GM23338 (cell line): ENCODE measurements around the gene PYGB. TPM values are rescaled to one million over a fixed set of nuclear protein-coding genes. Genes with fewer than 3 reads are reported as not detected.

Experiments used
- ATAC-seq: fragments of 200-7000 bp; cut with Tn5 transposase; 3 replicates; pipeline ENCODE4 v1.9.1; 2020
- DNase-seq: peaks from one replicate; pipeline ENCODE4 v3.0.0-alpha.2; 2015; ENCODE audit warnings: low spot score
- H2AFZ ChIP-seq: fragments of 200-600 bp; sonication (generic); 2 replicates; pipeline ENCODE4 v1.8.0; 2016; ENCODE audit warnings: antibody characterized with exemption, mild to moderate bottlenecking, moderate library complexity
- H3F3A ChIP-seq: fragments of 200-600 bp; sonication (generic); replicated peaks from 2 replicates; pipeline ENCODE4 v1.8.0; 2017; ENCODE audit warnings: antibody characterized with exemption, mixed run types, low read depth
- H3K27ac ChIP-seq: fragments of 200-600 bp; sonication (generic); 2 replicates; pipeline ENCODE4 v1.6.1; 2016; ENCODE audit warnings: low read depth
- H3K27me3 ChIP-seq: fragments of 200-600 bp; sonication (generic); 2 replicates; pipeline ENCODE4 v1.8.0; 2016; ENCODE audit warnings: mild to moderate bottlenecking, mixed run types, moderate library complexity; ENCODE audit not compliant: insufficient read depth
- H3K36me3 ChIP-seq: fragments of 200-600 bp; sonication (generic); 2 replicates; pipeline ENCODE4 v1.8.0; 2016; ENCODE audit warnings: mild to moderate bottlenecking; ENCODE audit not compliant: insufficient read depth
- H3K4me1 ChIP-seq: fragments of 200-600 bp; sonication (generic); 2 replicates; pipeline ENCODE4 v1.8.0; 2016; ENCODE audit warnings: mild to moderate bottlenecking, moderate library complexity; ENCODE audit not compliant: insufficient read depth
- H3K4me2 ChIP-seq: fragments of 200-600 bp; sonication (generic); 2 replicates; pipeline ENCODE4 v1.7.1; 2017; ENCODE audit warnings: mixed run types
- H3K4me3 ChIP-seq: fragments of 200-600 bp; sonication (generic); 2 replicates; pipeline ENCODE4 v1.6.1; 2016; ENCODE audit warnings: mixed run types
- H3K79me2 ChIP-seq: fragments of 200-600 bp; sonication (generic); replicated peaks from 2 replicates; pipeline ENCODE4 v1.8.0; 2017; ENCODE audit warnings: mild to moderate bottlenecking; ENCODE audit not compliant: insufficient read depth
- H3K9me2 ChIP-seq: fragments of 200-600 bp; sonication (generic); 2 replicates; pipeline ENCODE4 v1.8.0; 2017; ENCODE audit not compliant: insufficient read depth
- H4K20me1 ChIP-seq: fragments of 200-600 bp; sonication (generic); replicated peaks from 2 replicates; pipeline ENCODE4 v1.8.0; 2017; ENCODE audit warnings: mild to moderate bottlenecking; ENCODE audit not compliant: insufficient read depth
- H3K27ac Mint-ChIP-seq: 2 replicates; pipeline ENCODE4 v1.8.0; 2020; ENCODE audit warnings: inconsistent platforms, mild to moderate bottlenecking, moderate library complexity, mixed read lengths
- H3K27me3 Mint-ChIP-seq: 3 replicates; pipeline ENCODE4 v1.8.0; 2022; ENCODE audit warnings: low read depth, mild to moderate bottlenecking, moderate library complexity, mixed read lengths, inconsistent platforms; ENCODE audit not compliant: insufficient read depth, poor library complexity
- H3K36me3 Mint-ChIP-seq: 3 replicates; pipeline ENCODE4 v1.8.0; 2021; ENCODE audit warnings: low read depth, mild to moderate bottlenecking, inconsistent platforms, moderate library complexity, mixed read lengths
- H3K4me1 Mint-ChIP-seq: 3 replicates; pipeline ENCODE4 v1.8.0; 2020; ENCODE audit warnings: mild to moderate bottlenecking, inconsistent platforms, mixed read lengths
- H3K4me3 Mint-ChIP-seq: 3 replicates; pipeline ENCODE4 v1.8.0; 2021; ENCODE audit warnings: moderate library complexity, mild to moderate bottlenecking, inconsistent platforms, mixed read lengths
- H3K9me3 Mint-ChIP-seq: 3 replicates; pipeline ENCODE4 v1.8.0; 2020; ENCODE audit warnings: moderate library complexity, mild to moderate bottlenecking, inconsistent platforms, mixed read lengths
- CREB1 ChIP-seq: fragments of 250-450 bp; sonication (Bioruptor Pico); IDR thresholded peaks from 2 replicates; pipeline ENCODE4 v1.5.0; 2020; ENCODE audit warnings: low read depth, mild to moderate bottlenecking, moderate library complexity
- EZH2 ChIP-seq: fragments of 200-600 bp; sonication (generic); IDR thresholded peaks from one replicate; pipeline ENCODE4 v1.8.0; 2017; ENCODE audit warnings: antibody characterized with exemption, mild to moderate bottlenecking, low read depth; ENCODE audit not compliant: unreplicated experiment
- JUNB ChIP-seq: IDR thresholded peaks from one replicate; pipeline ENCODE4 v1.6.1; 2016; ENCODE audit warnings: antibody characterized with exemption; ENCODE audit not compliant: unreplicated experiment
- NANOG ChIP-seq: IDR thresholded peaks from 2 replicates; pipeline ENCODE4 v1.6.1; 2016; ENCODE audit warnings: antibody characterized with exemption, borderline replicate concordance
- POLR2AphosphoS5 ChIP-seq: IDR thresholded peaks from 2 replicates; pipeline ENCODE4 v1.6.1; 2016; ENCODE audit warnings: antibody characterized with exemption, low read depth
- STAT1 ChIP-seq: IDR thresholded peaks from one replicate; pipeline ENCODE4 v1.6.1; 2016; ENCODE audit warnings: antibody characterized with exemption; ENCODE audit not compliant: unreplicated experiment
- ZNF114 ChIP-seq: fragments of 250-450 bp; sonication (Bioruptor Pico); IDR thresholded peaks from 2 replicates; pipeline ENCODE4 v1.5.0; 2020; ENCODE audit warnings: mild to moderate bottlenecking, moderate library complexity
- ZNF331 ChIP-seq: fragments of 250-450 bp; sonication (Bioruptor Pico); IDR thresholded peaks from 2 replicates; pipeline ENCODE4 v1.5.0; 2020; ENCODE audit warnings: low read depth, mild to moderate bottlenecking, moderate library complexity
- polyA plus RNA-seq: library from polyadenylated mRNA; unstranded; fragments of >200 nt; fragmentation: Nextera tagmentation; extraction: Ambion mirVana; gene quantifications from 2 replicates; pipeline ENCODE4 v1.2.1, GENCODE V29; 2016
- total RNA-seq: library from RNA; depleted of rRNA; stranded (reverse); fragments of >200 nt; shearing (Covaris generic); gene quantifications from 2 replicates; pipeline ENCODE4 v1.2.3, GENCODE V29; 2014
- TF ChIP-seq, protein P1 (sequence below), 2 experiments: fragments of 200-600 bp in 1 of 2; sonication (generic) in 1 of 2; conservative IDR thresholded peaks; 2 replicates each; pipeline versions ENCODE4 v1.5.1 to v1.6.1; 2016 to 2017; ENCODE audit warnings: antibody characterized with exemption in 2 of 2, low read depth in 2 of 2, mild to moderate bottlenecking in 2 of 2, moderate library complexity in 1 of 2
- TF ChIP-seq, protein P2 (sequence below): IDR thresholded peaks from one replicate; pipeline ENCODE4 v1.6.1; 2018; ENCODE audit warnings: antibody characterized with exemption; ENCODE audit not compliant: unreplicated experiment
- TF ChIP-seq, protein P3 (sequence below): IDR thresholded peaks from 2 replicates; pipeline ENCODE4 v1.6.1; 2016; ENCODE audit warnings: antibody characterized with exemption

The PYGB gene
- total and polyA plus RNA-seq, 2 experiments from 2014 or later: 15.6 to 64.0 TPM

DNA sequence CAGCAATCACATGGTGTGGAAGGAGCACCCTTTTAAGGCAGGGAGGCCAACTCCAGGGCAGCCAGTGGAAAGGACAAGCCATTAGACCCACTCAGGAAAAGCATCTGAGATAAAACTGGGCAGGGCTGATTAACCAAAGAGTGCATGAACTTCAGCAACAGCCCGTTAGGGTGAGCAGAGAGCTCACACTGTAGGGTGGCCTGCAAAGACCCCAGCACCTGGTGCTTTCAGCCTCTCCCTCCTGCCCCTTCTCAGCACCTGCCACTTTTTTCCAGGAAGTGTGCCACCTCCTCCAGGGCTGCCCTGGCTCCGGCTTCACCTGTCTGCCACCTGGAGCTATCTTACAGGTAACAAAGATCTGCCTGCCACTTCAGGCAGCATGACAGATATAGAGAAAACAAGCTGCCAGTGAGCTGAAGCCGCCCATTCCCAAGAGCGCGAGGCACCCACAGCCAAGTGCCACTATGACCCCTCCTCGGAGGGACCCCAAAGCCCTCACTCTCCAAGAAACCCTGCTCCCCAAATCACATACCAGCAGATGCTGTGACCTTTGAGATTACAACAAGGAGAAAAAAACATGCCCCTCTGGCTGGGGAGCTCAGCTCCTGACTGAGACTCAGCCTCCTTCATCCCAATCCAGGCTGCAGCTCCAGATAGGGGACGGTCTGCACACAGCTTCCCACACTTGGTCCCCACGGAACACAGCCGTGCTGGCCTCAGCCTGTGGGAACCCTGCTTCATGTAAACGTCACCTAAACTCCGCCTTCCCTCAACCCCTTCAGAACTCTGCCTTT, 71.6 kb downstream of the PYGB start (continued):
- TF ChIP-seq, protein P1, sequence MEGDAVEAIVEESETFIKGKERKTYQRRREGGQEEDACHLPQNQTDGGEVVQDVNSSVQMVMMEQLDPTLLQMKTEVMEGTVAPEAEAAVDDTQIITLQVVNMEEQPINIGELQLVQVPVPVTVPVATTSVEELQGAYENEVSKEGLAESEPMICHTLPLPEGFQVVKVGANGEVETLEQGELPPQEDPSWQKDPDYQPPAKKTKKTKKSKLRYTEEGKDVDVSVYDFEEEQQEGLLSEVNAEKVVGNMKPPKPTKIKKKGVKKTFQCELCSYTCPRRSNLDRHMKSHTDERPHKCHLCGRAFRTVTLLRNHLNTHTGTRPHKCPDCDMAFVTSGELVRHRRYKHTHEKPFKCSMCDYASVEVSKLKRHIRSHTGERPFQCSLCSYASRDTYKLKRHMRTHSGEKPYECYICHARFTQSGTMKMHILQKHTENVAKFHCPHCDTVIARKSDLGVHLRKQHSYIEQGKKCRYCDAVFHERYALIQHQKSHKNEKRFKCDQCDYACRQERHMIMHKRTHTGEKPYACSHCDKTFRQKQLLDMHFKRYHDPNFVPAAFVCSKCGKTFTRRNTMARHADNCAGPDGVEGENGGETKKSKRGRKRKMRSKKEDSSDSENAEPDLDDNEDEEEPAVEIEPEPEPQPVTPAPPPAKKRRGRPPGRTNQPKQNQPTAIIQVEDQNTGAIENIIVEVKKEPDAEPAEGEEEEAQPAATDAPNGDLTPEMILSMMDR (conservative IDR thresholded peaks at IDR 0.05; ENCODE audit: low read depth in 2 of 2): no peak
- TF ChIP-seq POLR2AphosphoS5 (no peak), JUNB (no peak), EZH2 (no peak), NANOG (no peak), CREB1 (CRISPR knock-in tag) (no peak)
- TF ChIP-seq, protein P2, sequence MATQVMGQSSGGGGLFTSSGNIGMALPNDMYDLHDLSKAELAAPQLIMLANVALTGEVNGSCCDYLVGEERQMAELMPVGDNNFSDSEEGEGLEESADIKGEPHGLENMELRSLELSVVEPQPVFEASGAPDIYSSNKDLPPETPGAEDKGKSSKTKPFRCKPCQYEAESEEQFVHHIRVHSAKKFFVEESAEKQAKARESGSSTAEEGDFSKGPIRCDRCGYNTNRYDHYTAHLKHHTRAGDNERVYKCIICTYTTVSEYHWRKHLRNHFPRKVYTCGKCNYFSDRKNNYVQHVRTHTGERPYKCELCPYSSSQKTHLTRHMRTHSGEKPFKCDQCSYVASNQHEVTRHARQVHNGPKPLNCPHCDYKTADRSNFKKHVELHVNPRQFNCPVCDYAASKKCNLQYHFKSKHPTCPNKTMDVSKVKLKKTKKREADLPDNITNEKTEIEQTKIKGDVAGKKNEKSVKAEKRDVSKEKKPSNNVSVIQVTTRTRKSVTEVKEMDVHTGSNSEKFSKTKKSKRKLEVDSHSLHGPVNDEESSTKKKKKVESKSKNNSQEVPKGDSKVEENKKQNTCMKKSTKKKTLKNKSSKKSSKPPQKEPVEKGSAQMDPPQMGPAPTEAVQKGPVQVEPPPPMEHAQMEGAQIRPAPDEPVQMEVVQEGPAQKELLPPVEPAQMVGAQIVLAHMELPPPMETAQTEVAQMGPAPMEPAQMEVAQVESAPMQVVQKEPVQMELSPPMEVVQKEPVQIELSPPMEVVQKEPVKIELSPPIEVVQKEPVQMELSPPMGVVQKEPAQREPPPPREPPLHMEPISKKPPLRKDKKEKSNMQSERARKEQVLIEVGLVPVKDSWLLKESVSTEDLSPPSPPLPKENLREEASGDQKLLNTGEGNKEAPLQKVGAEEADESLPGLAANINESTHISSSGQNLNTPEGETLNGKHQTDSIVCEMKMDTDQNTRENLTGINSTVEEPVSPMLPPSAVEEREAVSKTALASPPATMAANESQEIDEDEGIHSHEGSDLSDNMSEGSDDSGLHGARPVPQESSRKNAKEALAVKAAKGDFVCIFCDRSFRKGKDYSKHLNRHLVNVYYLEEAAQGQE: no peak
- TF ChIP-seq, protein P3, sequence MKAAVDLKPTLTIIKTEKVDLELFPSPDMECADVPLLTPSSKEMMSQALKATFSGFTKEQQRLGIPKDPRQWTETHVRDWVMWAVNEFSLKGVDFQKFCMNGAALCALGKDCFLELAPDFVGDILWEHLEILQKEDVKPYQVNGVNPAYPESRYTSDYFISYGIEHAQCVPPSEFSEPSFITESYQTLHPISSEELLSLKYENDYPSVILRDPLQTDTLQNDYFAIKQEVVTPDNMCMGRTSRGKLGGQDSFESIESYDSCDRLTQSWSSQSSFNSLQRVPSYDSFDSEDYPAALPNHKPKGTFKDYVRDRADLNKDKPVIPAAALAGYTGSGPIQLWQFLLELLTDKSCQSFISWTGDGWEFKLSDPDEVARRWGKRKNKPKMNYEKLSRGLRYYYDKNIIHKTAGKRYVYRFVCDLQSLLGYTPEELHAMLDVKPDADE: no peak

DNA sequence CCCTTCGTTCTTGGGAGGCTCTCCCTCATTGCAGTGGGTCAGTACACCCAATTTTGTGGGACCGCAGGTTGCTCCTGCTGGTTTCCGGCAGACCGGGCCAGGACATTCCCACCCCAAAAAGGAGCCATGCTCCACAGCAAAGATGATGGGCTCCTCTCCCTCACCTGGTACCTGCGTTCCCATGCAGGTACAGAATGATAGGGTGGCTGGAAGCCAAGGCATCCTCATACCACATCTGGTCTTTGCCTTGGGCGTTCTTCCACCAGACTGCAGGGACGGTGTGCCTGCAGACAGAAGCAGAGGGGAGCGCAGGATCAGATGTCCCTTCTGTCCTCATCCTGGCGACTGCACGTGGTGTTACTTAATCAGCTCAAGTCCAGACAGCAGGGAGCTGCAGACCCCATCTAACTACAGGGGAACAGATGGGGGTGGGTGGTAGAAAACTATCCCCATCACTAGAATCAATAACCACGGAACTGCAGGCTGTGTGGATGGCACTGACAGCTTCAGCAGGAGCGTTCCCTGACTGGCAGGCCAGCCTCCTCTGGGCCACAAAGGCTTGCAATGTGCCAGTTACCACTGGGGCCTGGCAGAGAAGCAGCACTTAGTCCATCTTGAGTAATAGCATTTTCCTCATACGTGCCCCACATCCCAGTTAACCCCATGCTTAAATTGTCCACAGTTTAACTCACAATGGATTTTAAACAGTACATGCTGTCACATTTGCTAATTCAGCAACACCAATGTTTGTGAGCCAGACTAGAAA, 72.3 kb downstream of the PYGB start:
- Mint-ChIP-seq H3K4me1 (peaks cover 27% of the 10 kb centered on the region), H3K27me3 (peaks cover 15% of the 10 kb centered on the region), H3K9me3 (no peaks in the 10 kb centered on the region), H3K27ac (0 out of 2 replicates have a peak overlapping the region, but pooled peaks have one; percentile 2), H3K36me3 (peaks cover 42% of the 10 kb centered on the region), H3K4me3 (no peak overlapping the region)
- Histone ChIP-seq H3K4me2 (no peak overlapping the region), H3K4me3 (no peak overlapping the region), H3K79me2 (peaks cover 27% of the 10 kb centered on the region), H2AFZ (no peak overlapping the region), H3K4me1 (peaks cover 12% of the 10 kb centered on the region), H3K9me2 (no peaks in the 10 kb centered on the region), H3K27ac (no peak overlapping the region), H3F3A (no peaks in the 10 kb centered on the region), H3K36me3 (peaks cover 7% of the 10 kb centered on the region; the same call in 1 of the 2 replicates), H3K27me3 (no peaks in the 10 kb centered on the region), H4K20me1 (peaks cover 11% of the 10 kb centered on the region; the same call in 1 of the 2 replicates)
- no peak for TF ChIP-seq STAT1
- TF ChIP-seq ZNF331 (CRISPR knock-in tag): no peak
- TF ChIP-seq, protein P2: no peak
- TF ChIP-seq NANOG: no peak
- no peak for TF ChIP-seq JUNB
- no peak for TF ChIP-seq ZNF114 (CRISPR knock-in tag)
- TF ChIP-seq CREB1 (CRISPR knock-in tag): no peak
- TF ChIP-seq, protein P3: no peak
- TF ChIP-seq EZH2: no peak
- no peak for ATAC-seq
- DNase-seq: no peak
